Measurements from ENCODE around the gene HRK. TPM values are rescaled to one million over a fixed set of nuclear protein-coding genes. Genes with fewer than 3 reads are reported as not detected.

HRK gene
- total and polyA plus RNA-seq, 2 of the 13 experiments (the other 11 are each of a cell fraction or from before 2014, with no cell fraction given), result 0.02 TPM; not detected in 1

GRCh38 chr12:116910645-116911451 lies 29.6 kb upstream of the HRK start, which contains the start of gene FBXW8 (continued):
- TF ChIP-seq LCORL (IDR thresholded peaks at IDR 0.05), result no peak
- TF ChIP-seq LCORL (CRISPR knock-in tag; IDR thresholded peaks at IDR 0.05), result peak; percentile 60
- peak; percentile 65; the same call in 1 of the 2 replicates for TF ChIP-seq TOPORS (CRISPR knock-in tag; IDR thresholded peaks at IDR 0.05)
- TF ChIP-seq ZNF780A (CRISPR knock-in tag; IDR thresholded peaks at IDR 0.05), result peak; percentile 83
- TF ChIP-seq ZFP41 (CRISPR knock-in tag; IDR thresholded peaks at IDR 0.05; ENCODE audit: borderline replicate concordance), result peak; percentile 63; the same call in 1 of the 2 replicates
- 0 out of 2 replicates have a peak, but pooled peaks have one; percentile 53 for TF ChIP-seq DR1 (CRISPR knock-in tag; IDR thresholded peaks at IDR 0.05)
- TF ChIP-seq ZNF501 (CRISPR knock-in tag; IDR thresholded peaks at IDR 0.05), result peak; percentile 73
- peak; percentile 53; the same call in 1 of the 2 replicates for TF ChIP-seq ZBTB10 (CRISPR knock-in tag; IDR thresholded peaks at IDR 0.05; ENCODE audit: borderline replicate concordance)
- 0 out of 2 replicates have a peak, but pooled peaks have one; percentile 53 for TF ChIP-seq ZNF10 (CRISPR knock-in tag; IDR thresholded peaks at IDR 0.05; ENCODE audit: borderline replicate concordance, low read depth)
- 0 out of 2 replicates have a peak, but pooled peaks have one; percentile 14 for TF ChIP-seq ZNF362 (CRISPR knock-in tag; IDR thresholded peaks at IDR 0.05; ENCODE audit: borderline replicate concordance)
- peak; percentile 49; the same call in 1 of the 2 replicates for TF ChIP-seq ATF3 (CRISPR knock-in tag; IDR thresholded peaks at IDR 0.05)
- 0 out of 2 replicates have a peak, but pooled peaks have one; percentile 37 for TF ChIP-seq ZNF510 (CRISPR knock-in tag; IDR thresholded peaks at IDR 0.05; ENCODE audit: low read depth)
- TF ChIP-seq ZNF296 (CRISPR knock-in tag; conservative IDR thresholded peaks at IDR 0.05), result 0 out of 2 replicates have a peak, but pooled peaks have one; percentile 36
- no peak; the same call in 1 of the 2 replicates for TF ChIP-seq SATB2 (CRISPR knock-in tag; IDR thresholded peaks at IDR 0.05)
- TF ChIP-seq MNT (IDR thresholded peaks at IDR 0.05), result peak; percentile 80
- TF ChIP-seq FOXK1 (CRISPR knock-in tag; IDR thresholded peaks at IDR 0.05; ENCODE audit: borderline replicate concordance, low read depth), result peak; percentile 69
- peak; percentile 97 for TF ChIP-seq SIN3A (IDR thresholded peaks at IDR 0.05; ENCODE audit: borderline replicate concordance, low read depth, low read length)
- TF ChIP-seq NR2C2 (CRISPR knock-in tag; IDR thresholded peaks at IDR 0.05; ENCODE audit: borderline replicate concordance), result peak; percentile 55
- peak; percentile 22; the same call in 1 of the 2 replicates for TF ChIP-seq ZNF281 (CRISPR knock-in tag; IDR thresholded peaks at IDR 0.05; ENCODE audit: borderline replicate concordance)
